Lung (tissue), 12 donors: ENCODE measurements around the gene KCTD12. TPM values are rescaled to one million over a fixed set of nuclear protein-coding genes. Genes with fewer than 3 reads are reported as not detected.

Experiments
- ATAC-seq: fragments of 200-7000 bp; cut with Tn5 transposase; one replicate; pipeline ENCODE4 v1.9.1; 2020; ENCODE audit warnings: moderate number of reproducible peaks; ENCODE audit not compliant: insufficient read depth, low FRiP score
- DNase-seq, 3 donors: peaks; one replicate each; pipeline ENCODE4 v3.0.0-alpha.2; 2013 to 2017
- H3K27ac ChIP-seq, 2 donors: one replicate each; pipeline ENCODE4 v1.5.1; 2013; ENCODE audit warnings: mild to moderate bottlenecking in 2 of 2, moderate library complexity in 2 of 2, control low read depth in 1 of 2, inconsistent platforms in 1 of 2, low read depth in 1 of 2, low read length in 1 of 2
- H3K27me3 ChIP-seq, 3 donors: one replicate each; pipeline ENCODE4 v1.5.1; 2013; ENCODE audit warnings: low read length in 2 of 3; ENCODE audit not compliant: control insufficient read depth in 3 of 3, insufficient read depth in 3 of 3
- H3K36me3 ChIP-seq, 4 donors: one replicate each; pipeline ENCODE4 v1.5.1; 2013; ENCODE audit warnings: low read length in 4 of 4, mild to moderate bottlenecking in 1 of 4, moderate library complexity in 1 of 4; ENCODE audit not compliant: control insufficient read depth in 4 of 4, insufficient read depth in 4 of 4
- H3K4me1 ChIP-seq, 5 donors: one replicate each; pipeline ENCODE4 v1.5.1; 2013; ENCODE audit warnings: low read length in 5 of 5, mild to moderate bottlenecking in 2 of 5, moderate library complexity in 1 of 5; ENCODE audit not compliant: control insufficient read depth in 5 of 5, insufficient read depth in 5 of 5
- H3K4me3 ChIP-seq: one replicate; pipeline ENCODE4 v1.5.1; 2013; ENCODE audit warnings: mild to moderate bottlenecking, control low read depth, moderate library complexity
- H3K9ac ChIP-seq, 2 donors: one replicate each; pipeline ENCODE4 v1.5.1; 2013; ENCODE audit warnings: low read length in 2 of 2, control low read depth in 1 of 2; ENCODE audit not compliant: insufficient read depth in 1 of 2
- H3K9me3 ChIP-seq, 4 donors: one replicate each; pipeline ENCODE4 v1.5.1; 2013; ENCODE audit warnings: low read length in 3 of 4, mild to moderate bottlenecking in 1 of 4, moderate library complexity in 1 of 4; ENCODE audit not compliant: control insufficient read depth in 4 of 4, insufficient read depth in 3 of 4
- CTCF ChIP-seq: IDR thresholded peaks from 2 replicates; pipeline ENCODE4 v1.5.1; 2012; ENCODE audit warnings: mild to moderate bottlenecking; ENCODE audit errors: control extremely low read depth, extremely low read depth
- WGBS, 2 donors: extraction: QIAGEN DNeasy Blood & Tissue Kit; methylation state at CpG; one replicate each; pipeline ENCODE4 v1.1.7; 2013; 5-methylcytosine and 5-hydroxymethylcytosine counted together
- polyA plus RNA-seq, 2 donors: library from polyadenylated mRNA; stranded (reverse); fragments of 200-250 nt; gene quantifications; one replicate each; pipeline ENCODE4 v1.2.1, GENCODE V29; 2013
- total RNA-seq, 2 donors: library from RNA; depleted of rRNA in 1 of 2; stranded (reverse); fragments of >200 nt in 1 of 2; gene quantifications; one replicate each; pipeline ENCODE4 v1.2.1, GENCODE V29; 2014 to 2021
- donor health status: control.
- donor health status: control.
- donor health status: Bipolar disorder and iron deficiency.
- donor health status: healthy.
- donor health status: DM: yes; HTN: yes; CAD: no.

KCTD12 gene
- total and polyA plus RNA-seq, 4 donors: 26.2 to 188 (median 102) TPM

- Histone ChIP-seq H3K9ac (no peak overlapping the region), H3K9me3 (no peaks in the 10 kb centered on the region), H3K4me1 (no peaks in the 10 kb centered on the region), H3K27me3 (no peaks in the 10 kb centered on the region), H3K4me3 (no peak overlapping the region), H3K27ac (no peak overlapping the region), H3K36me3 (no peaks in the 10 kb centered on the region)
- no peak for DNase-seq
- 56 to 88% methylated on average over 2 of the region's 2 CpGs for WGBS, 2 donors
- no peak for ATAC-seq
- no peak for TF ChIP-seq CTCF
Measured at GRCh38 chr13:76872675-76873074, 13.5 kb downstream of the KCTD12 start.

GRCh38 chr13:76871432-76871831 lies 14.8 kb downstream of the KCTD12 start:
- no peak for TF ChIP-seq CTCF
- Histone ChIP-seq H3K36me3 (no peaks in the 10 kb centered on the region), H3K27me3 (no peaks in the 10 kb centered on the region), H3K9ac (no peak overlapping the region), H3K4me3 (no peak overlapping the region), H3K4me1 (no peaks in the 10 kb centered on the region), H3K9me3 (no peaks in the 10 kb centered on the region), H3K27ac (no peak overlapping the region)
- no peak for ATAC-seq
- WGBS, 2 donors: 85 to 88% methylated on average over 3 of the region's 3 CpGs
- no peak for DNase-seq

- ATAC-seq (no peak), DNase-seq (peak in 2 of 3 donors; percentile 38 to 51)
- H3K36me3 ChIP-seq: no peaks in the 10 kb centered on the region
- no peak for TF ChIP-seq CTCF
- no peak overlapping the region for H3K9ac ChIP-seq
- no peak overlapping the region for H3K27ac ChIP-seq
- H3K9me3 ChIP-seq: no peaks in the 10 kb centered on the region
- H3K27me3 ChIP-seq: no peaks in the 10 kb centered on the region
- peaks cover 0 to 3% (median 0%) of the 10 kb centered on the region in 5 donors for H3K4me1 ChIP-seq
- H3K4me3 ChIP-seq: no peak overlapping the region
Measured at GRCh38 chr13:76868371-76868770, 17.8 kb downstream of the KCTD12 start.

GRCh38 chr13:76865996-76866503 lies 20.2 kb downstream of the KCTD12 start:
- Histone ChIP-seq H3K9me3 (no peaks in the 10 kb centered on the region), H3K4me3 (no peak overlapping the region), H3K4me1 (peaks cover 0 to 3% (median 0%) of the 10 kb centered on the region in 5 donors), H3K9ac (no peak overlapping the region), H3K27ac (no peak overlapping the region), H3K27me3 (no peaks in the 10 kb centered on the region), H3K36me3 (no peaks in the 10 kb centered on the region)
- TF ChIP-seq CTCF: no peak
- 53 to 85% methylated on average over 1 of the region's 1 CpG for WGBS, 2 donors
- ATAC-seq: no peak
- no peak for DNase-seq
